Thyroid gland (tissue), 4 donors: ENCODE measurements around the gene NUBPL. TPM values are rescaled to one million over a fixed set of nuclear protein-coding genes. Genes with fewer than 3 reads are reported as not detected.
"Not testable (repeated sequence)": the region's sequence is repeated elsewhere in the genome, so short reads cannot be mapped to it uniquely, and the experiment has no call there.

ENCODE experiments used
- DNase-seq, 2 donors: peaks; one replicate each; pipeline ENCODE4 v3.0.0-alpha.2; 2019
- H3K27ac ChIP-seq, 3 donors: fragments of 200-600 bp; sonication (generic); 1 replicate in 2 of 3; 2 replicates in 1 of 3; pipeline ENCODE4 v1.5.1; 2016 to 2019; ENCODE audit warnings: mild to moderate bottlenecking in 1 of 3, moderate library complexity in 1 of 3
- H3K27me3 ChIP-seq: fragments of 200-600 bp; sonication (generic); one replicate; pipeline ENCODE4 v1.5.1; 2019
- H3K36me3 ChIP-seq, 2 donors: fragments of 200-600 bp; sonication (generic); one replicate each; pipeline ENCODE4 v1.5.1; 2016 to 2019
- H3K4me1 ChIP-seq, 2 donors: fragments of 200-600 bp; sonication (generic); one replicate each; pipeline ENCODE4 v1.5.1; 2017 to 2019
- H3K4me3 ChIP-seq, 3 donors: fragments of 200-600 bp; sonication (generic); replicated peaks in 1 of 3; 1 replicate in 2 of 3; 2 replicates in 1 of 3; pipeline ENCODE4 v1.5.1; 2016; ENCODE audit warnings: mild to moderate bottlenecking in 1 of 3
- H3K9me3 ChIP-seq: fragments of 200-600 bp; sonication (generic); one replicate; pipeline ENCODE4 v1.5.1; 2017
- CTCF ChIP-seq, 6 experiments: fragments of 200-600 bp in 3 of 6; fragments of 450-650 bp in 3 of 6; sonication (generic) in 3 of 6; IDR thresholded peaks; one replicate each; pipeline ENCODE4 v1.5.1; 2016 to 2019; ENCODE audit warnings: antibody characterized with exemption in 6 of 6, mild to moderate bottlenecking in 2 of 6, inconsistent platforms in 1 of 6, moderate library complexity in 1 of 6
- POLR2A ChIP-seq, 2 donors: fragments of 450-650 bp; IDR thresholded peaks; one replicate each; pipeline ENCODE4 v1.6.1; 2017; ENCODE audit warnings: antibody characterized with exemption in 2 of 2, mild to moderate bottlenecking in 2 of 2, moderate library complexity in 1 of 2
- WGBS, 2 donors: methylation state at CpG; one replicate each; pipeline ENCODE4 v1.1.5; 2017; 5-methylcytosine and 5-hydroxymethylcytosine counted together
- intact Hi-C: fragments of 100-400 bp; cut with DNase I; formaldehyde crosslinking; loops from one replicate; pipeline ENCODE4 v1.15.1; 2023
- total RNA-seq, 4 donors: library from RNA; depleted of rRNA; stranded (reverse); fragments of >200 nt; gene quantifications; one replicate each; pipeline ENCODE4 v1.2.3, GENCODE V29; 2016

Gene NUBPL
- total RNA-seq, 4 donors from 2014 or later = 12.0 to 27.1 (median 14.2) TPM

GRCh38 chr14:31619440-31619839, 58.2 kb downstream of the NUBPL start:
- intact Hi-C loops = no loop called here
- DNase-seq = no peak
- TF ChIP-seq CTCF (IDR thresholded peaks at IDR 0.05) (no peak), POLR2A (IDR thresholded peaks at IDR 0.05) (no peak)
- Histone ChIP-seq H3K9me3 (no peaks in the 10 kb centered on the region), H3K27ac (no peak overlapping the region), H3K4me1 (no peaks in the 10 kb centered on the region), H3K36me3 (no peaks in the 10 kb centered on the region), H3K4me3 (no peak overlapping the region), H3K27me3 (no peaks in the 10 kb centered on the region)
- WGBS, 2 donors = 93 to 99% methylated on average over 4 of the region's 4 CpGs

- H3K4me1 ChIP-seq, H3K9me3 ChIP-seq, H3K27ac ChIP-seq, intact Hi-C loops, DNase-seq, H3K27me3 ChIP-seq, H3K36me3 ChIP-seq, H3K4me3 ChIP-seq: not testable (repeated sequence)
- 97% methylated on average over 10 of the region's 10 CpGs for WGBS, 2 donors
These were observed 59.7 kb downstream of the NUBPL start for GRCh38 chr14:31620898-31621297.

GRCh38 chr14:31622060-31622459, 60.9 kb downstream of the NUBPL start:
- 93 to 97% methylated on average over 5 of the region's 5 CpGs for WGBS, 2 donors
- Histone ChIP-seq H3K9me3 (no peaks in the 10 kb centered on the region), H3K4me3 (no peak overlapping the region), H3K27me3 (no peaks in the 10 kb centered on the region), H3K27ac (no peak overlapping the region), H3K36me3 (no peaks in the 10 kb centered on the region), H3K4me1 (no peaks in the 10 kb centered on the region)
- no peak for DNase-seq
- intact Hi-C loops = no loop called here
- TF ChIP-seq POLR2A (IDR thresholded peaks at IDR 0.05) = no peak
- no peak for TF ChIP-seq CTCF (IDR thresholded peaks at IDR 0.05)

- intact Hi-C loops, H3K27me3 ChIP-seq, H3K36me3 ChIP-seq, H3K4me1 ChIP-seq, H3K4me3 ChIP-seq, H3K9me3 ChIP-seq, DNase-seq, H3K27ac ChIP-seq: not testable (repeated sequence)
- WGBS, 2 donors = 95 to 96% methylated on average over 5 of the region's 5 CpGs
These were observed 91.7 kb downstream of the NUBPL start for GRCh38 chr14:31652900-31653299.

GRCh38 chr14:31657917-31658316, 96.7 kb downstream of the NUBPL start:
- no peaks in the 10 kb centered on the region for H3K9me3 ChIP-seq
- no peaks in the 10 kb centered on the region for H3K27me3 ChIP-seq
- DNase-seq = no peak
- no peaks in the 10 kb centered on the region for H3K4me1 ChIP-seq
- H3K4me3 ChIP-seq = no peak overlapping the region
- H3K36me3 ChIP-seq = no peaks in the 10 kb centered on the region
- intact Hi-C loops = no loop called here
- TF ChIP-seq POLR2A (IDR thresholded peaks at IDR 0.05) = no peak
- TF ChIP-seq CTCF (IDR thresholded peaks at IDR 0.05) = no peak
- no peak overlapping the region for H3K27ac ChIP-seq

- no peak overlapping the region for H3K27ac ChIP-seq
- no peaks in the 10 kb centered on the region for H3K36me3 ChIP-seq
- no peaks in the 10 kb centered on the region for H3K9me3 ChIP-seq
- TF ChIP-seq POLR2A (IDR thresholded peaks at IDR 0.05) (no peak), CTCF (IDR thresholded peaks at IDR 0.05) (no peak)
- H3K4me1 ChIP-seq = no peaks in the 10 kb centered on the region
- no peak for DNase-seq
- no peak overlapping the region for H3K4me3 ChIP-seq
- 89 to 93% methylated on average over 1 of the region's 1 CpG for WGBS, 2 donors
- intact Hi-C loops = no loop called here
- no peaks in the 10 kb centered on the region for H3K27me3 ChIP-seq
These were observed 98.1 kb downstream of the NUBPL start for GRCh38 chr14:31659278-31659677.
